Thyroid gland (tissue), 4 donors: ENCODE data around the gene MSH2. TPM values are rescaled to one million over a fixed set of nuclear protein-coding genes. Genes with fewer than 3 reads are reported as not detected.

Experiments
- DNase-seq, 2 donors: peaks; one replicate each; pipeline ENCODE4 v3.0.0-alpha.2; 2019
- H3K27ac ChIP-seq, 3 donors: fragments of 200-600 bp; sonication (generic); 1 replicate in 2 of 3; 2 replicates in 1 of 3; pipeline ENCODE4 v1.5.1; 2016 to 2019; ENCODE audit warnings: mild to moderate bottlenecking in 1 of 3, moderate library complexity in 1 of 3
- H3K27me3 ChIP-seq: fragments of 200-600 bp; sonication (generic); one replicate; pipeline ENCODE4 v1.5.1; 2019
- H3K36me3 ChIP-seq, 2 donors: fragments of 200-600 bp; sonication (generic); one replicate each; pipeline ENCODE4 v1.5.1; 2016 to 2019
- H3K4me1 ChIP-seq, 2 donors: fragments of 200-600 bp; sonication (generic); one replicate each; pipeline ENCODE4 v1.5.1; 2017 to 2019
- H3K4me3 ChIP-seq, 3 donors: fragments of 200-600 bp; sonication (generic); replicated peaks in 1 of 3; 1 replicate in 2 of 3; 2 replicates in 1 of 3; pipeline ENCODE4 v1.5.1; 2016; ENCODE audit warnings: mild to moderate bottlenecking in 1 of 3
- H3K9me3 ChIP-seq: fragments of 200-600 bp; sonication (generic); one replicate; pipeline ENCODE4 v1.5.1; 2017
- POLR2A ChIP-seq, 2 donors: fragments of 450-650 bp; IDR thresholded peaks; one replicate each; pipeline ENCODE4 v1.6.1; 2017; ENCODE audit warnings: antibody characterized with exemption in 2 of 2, mild to moderate bottlenecking in 2 of 2, moderate library complexity in 1 of 2
- WGBS, 2 donors: methylation state at CpG; one replicate each; pipeline ENCODE4 v1.1.5; 2017; 5-methylcytosine and 5-hydroxymethylcytosine counted together
- intact Hi-C: fragments of 100-400 bp; cut with DNase I; formaldehyde crosslinking; loops from one replicate; pipeline ENCODE4 v1.15.1; 2023
- total RNA-seq, 4 donors: library from RNA; depleted of rRNA; stranded (reverse); fragments of >200 nt; gene quantifications; one replicate each; pipeline ENCODE4 v1.2.3, GENCODE V29; 2016
- TF ChIP-seq, protein P1 (sequence below), 6 experiments: fragments of 200-600 bp in 3 of 6; fragments of 450-650 bp in 3 of 6; sonication (generic) in 3 of 6; IDR thresholded peaks; one replicate each; pipeline ENCODE4 v1.5.1; 2016 to 2019; ENCODE audit warnings: antibody characterized with exemption in 6 of 6, mild to moderate bottlenecking in 2 of 6, inconsistent platforms in 1 of 6, moderate library complexity in 1 of 6

MSH2 gene
- total RNA-seq, 4 donors from 2014 or later, result 21.7 to 28.4 (median 24.3) TPM

DNA sequence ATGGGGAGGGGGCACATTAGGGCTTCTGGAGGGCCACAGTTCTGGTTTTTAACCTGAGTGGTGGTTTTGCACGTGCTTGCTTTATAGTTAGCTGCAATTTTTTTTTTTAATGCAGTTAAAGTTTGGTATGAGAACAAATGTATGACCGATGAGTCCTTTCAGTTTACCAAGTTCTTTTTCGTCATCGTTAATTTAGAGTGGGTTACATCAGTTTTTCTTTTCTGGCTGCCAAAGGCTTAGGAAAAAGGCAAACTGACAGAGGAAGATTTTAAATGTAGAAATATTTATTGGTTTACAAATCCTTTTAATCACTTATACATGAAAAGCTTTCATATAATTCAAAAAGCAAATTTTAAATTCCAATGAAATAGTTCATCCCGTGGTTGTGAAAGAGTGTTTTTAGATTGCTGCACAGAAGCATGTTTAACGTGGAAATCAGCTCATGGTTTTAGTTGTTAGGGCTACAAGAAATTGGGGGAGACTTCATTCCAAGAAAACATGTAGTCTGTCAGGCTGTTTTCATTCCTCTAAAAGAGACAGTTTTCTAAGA lies 82.9 kb downstream of the MSH2 start:
- TF ChIP-seq, protein P1, sequence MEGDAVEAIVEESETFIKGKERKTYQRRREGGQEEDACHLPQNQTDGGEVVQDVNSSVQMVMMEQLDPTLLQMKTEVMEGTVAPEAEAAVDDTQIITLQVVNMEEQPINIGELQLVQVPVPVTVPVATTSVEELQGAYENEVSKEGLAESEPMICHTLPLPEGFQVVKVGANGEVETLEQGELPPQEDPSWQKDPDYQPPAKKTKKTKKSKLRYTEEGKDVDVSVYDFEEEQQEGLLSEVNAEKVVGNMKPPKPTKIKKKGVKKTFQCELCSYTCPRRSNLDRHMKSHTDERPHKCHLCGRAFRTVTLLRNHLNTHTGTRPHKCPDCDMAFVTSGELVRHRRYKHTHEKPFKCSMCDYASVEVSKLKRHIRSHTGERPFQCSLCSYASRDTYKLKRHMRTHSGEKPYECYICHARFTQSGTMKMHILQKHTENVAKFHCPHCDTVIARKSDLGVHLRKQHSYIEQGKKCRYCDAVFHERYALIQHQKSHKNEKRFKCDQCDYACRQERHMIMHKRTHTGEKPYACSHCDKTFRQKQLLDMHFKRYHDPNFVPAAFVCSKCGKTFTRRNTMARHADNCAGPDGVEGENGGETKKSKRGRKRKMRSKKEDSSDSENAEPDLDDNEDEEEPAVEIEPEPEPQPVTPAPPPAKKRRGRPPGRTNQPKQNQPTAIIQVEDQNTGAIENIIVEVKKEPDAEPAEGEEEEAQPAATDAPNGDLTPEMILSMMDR (IDR thresholded peaks at IDR 0.05), result no peak
- no peak for TF ChIP-seq POLR2A (IDR thresholded peaks at IDR 0.05)
- no peak overlapping the region for H3K27ac ChIP-seq

DNA sequence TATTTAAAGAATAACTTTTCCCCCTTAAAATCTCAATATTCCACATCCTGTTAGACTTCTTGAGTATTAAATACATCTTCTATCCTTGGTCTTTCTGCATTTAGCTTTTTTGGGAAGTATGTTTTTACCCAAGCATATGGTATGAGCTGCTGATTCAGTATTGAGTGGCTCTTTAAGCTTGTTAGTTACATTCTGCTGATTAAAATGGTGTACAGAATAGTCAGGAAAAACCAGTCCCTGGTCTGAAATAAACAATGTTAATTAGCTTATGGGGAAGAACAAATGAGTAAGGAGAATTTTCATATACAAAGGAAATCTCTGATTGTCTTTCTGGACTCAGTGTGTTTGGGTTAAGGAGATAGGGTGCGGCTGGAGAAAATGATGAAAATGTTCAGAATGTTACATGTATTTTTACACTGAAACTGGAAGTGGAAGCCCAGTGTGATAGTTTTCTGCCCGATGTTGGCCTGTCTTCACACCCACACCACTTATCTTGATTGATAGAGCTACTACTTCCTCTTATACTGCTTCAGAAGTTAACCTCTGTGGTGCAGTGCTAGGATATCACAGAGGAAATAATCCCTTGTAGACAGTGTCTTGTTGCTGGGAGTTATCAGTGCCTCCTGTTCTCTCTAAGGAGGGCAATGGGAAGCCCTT lies 84.0 kb downstream of the MSH2 start:
- TF ChIP-seq, protein P1 (IDR thresholded peaks at IDR 0.05), result no peak
- no peaks in the 10 kb centered on the region for H3K27me3 ChIP-seq
- H3K27ac ChIP-seq, result no peak overlapping the region
- DNase-seq, result no peak
- H3K9me3 ChIP-seq, result no peaks in the 10 kb centered on the region
- intact Hi-C loops, result no loop called here
- 57 to 58% methylated on average over 2 of the region's 2 CpGs for WGBS, 2 donors
- no peak overlapping the region for H3K4me3 ChIP-seq
- no peaks in the 10 kb centered on the region for H3K4me1 ChIP-seq
- H3K36me3 ChIP-seq, result no peaks in the 10 kb centered on the region

More for the DNA sequence above, 82.9 kb downstream of the MSH2 start:
- WGBS, 2 donors, result 94 to 96% methylated on average over 6 of the region's 6 CpGs
- H3K36me3 ChIP-seq, result peaks cover 0 to 3% of the 10 kb centered on the region in 2 donors
- intact Hi-C loops, result no loop called here
- H3K9me3 ChIP-seq, result no peaks in the 10 kb centered on the region
- no peak overlapping the region for H3K4me3 ChIP-seq
- DNase-seq, result no peak
- no peaks in the 10 kb centered on the region for H3K27me3 ChIP-seq
- no peaks in the 10 kb centered on the region for H3K4me1 ChIP-seq

DNA sequence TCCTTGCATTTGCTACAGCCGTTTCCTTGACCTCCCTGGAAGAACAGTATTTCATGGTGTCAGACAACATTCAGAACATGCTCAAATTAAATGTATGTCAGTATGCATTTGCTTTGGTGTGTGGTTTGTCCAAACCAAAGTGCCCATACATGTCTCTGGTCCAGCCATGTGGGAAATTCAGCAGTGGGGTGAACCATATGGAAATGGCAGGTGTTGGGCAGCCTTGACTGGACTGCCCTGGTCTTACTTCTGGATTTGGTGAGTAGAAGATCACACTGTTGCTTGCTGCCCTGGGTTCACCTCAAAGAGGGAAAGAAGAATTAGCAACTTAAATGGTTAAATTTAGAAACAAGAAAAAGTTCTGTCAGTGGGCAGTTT lies 84.5 kb downstream of the MSH2 start:
- no peak for DNase-seq
- Histone ChIP-seq H3K36me3 (no peaks in the 10 kb centered on the region), H3K4me1 (no peaks in the 10 kb centered on the region), H3K27ac (no peak overlapping the region), H3K4me3 (no peak overlapping the region), H3K9me3 (no peaks in the 10 kb centered on the region), H3K27me3 (no peaks in the 10 kb centered on the region)
- TF ChIP-seq POLR2A (IDR thresholded peaks at IDR 0.05), result no peak
- TF ChIP-seq, protein P1 (IDR thresholded peaks at IDR 0.05), result no peak
- intact Hi-C loops, result no loop called here
- 75 to 100% methylated on average over 1 of the region's 1 CpG for WGBS, 2 donors

DNA sequence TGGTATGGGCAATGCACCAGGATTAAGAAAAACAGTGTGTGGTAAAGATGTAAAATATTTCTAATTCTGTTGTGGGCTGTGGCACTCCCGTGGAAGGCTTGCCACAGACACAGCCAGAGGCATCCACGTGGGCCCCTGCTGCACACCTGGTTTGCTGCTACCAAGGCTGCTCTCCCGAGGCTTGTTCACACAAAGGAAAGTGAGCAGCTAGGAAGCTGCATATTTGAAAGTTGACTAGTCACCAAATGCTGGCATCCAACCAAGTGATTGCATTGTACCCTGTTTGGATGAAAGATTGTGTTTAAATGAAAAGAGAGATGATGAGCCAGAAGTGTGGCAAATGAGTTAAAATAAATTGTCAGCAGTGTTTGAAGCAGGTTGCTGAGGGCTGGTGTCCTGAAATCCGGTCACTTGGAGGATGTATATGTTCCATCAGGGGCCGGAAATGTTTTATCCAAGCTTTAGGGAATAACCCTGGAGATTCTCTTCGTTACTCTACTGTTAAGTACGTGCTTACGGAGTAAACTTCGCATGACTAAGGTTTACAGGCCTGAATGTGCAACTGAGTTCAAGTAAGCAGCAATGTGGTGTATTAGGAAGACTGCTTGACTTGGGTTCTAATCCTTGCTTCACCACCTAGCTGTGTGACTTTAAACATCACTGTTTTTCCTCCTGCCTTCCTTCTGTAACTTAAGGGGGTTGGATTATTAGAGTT lies 86.1 kb downstream of the MSH2 start:
- 74 to 76% methylated on average over 9 of the region's 9 CpGs for WGBS, 2 donors
- no peak overlapping the region for H3K4me3 ChIP-seq
- DNase-seq, result no peak
- no peaks in the 10 kb centered on the region for H3K27me3 ChIP-seq
- TF ChIP-seq POLR2A (IDR thresholded peaks at IDR 0.05), result no peak
- TF ChIP-seq, protein P1 (IDR thresholded peaks at IDR 0.05), result no peak
- H3K4me1 ChIP-seq, result no peaks in the 10 kb centered on the region
- H3K9me3 ChIP-seq, result no peaks in the 10 kb centered on the region
- H3K36me3 ChIP-seq, result no peaks in the 10 kb centered on the region
- H3K27ac ChIP-seq, result no peak overlapping the region
- intact Hi-C loops, result no loop called here

- DNase-seq, result no peak
- Histone ChIP-seq H3K4me1 (no peaks in the 10 kb centered on the region), H3K4me3 (no peak overlapping the region), H3K27ac (no peak overlapping the region), H3K27me3 (no peaks in the 10 kb centered on the region), H3K36me3 (no peaks in the 10 kb centered on the region), H3K9me3 (no peaks in the 10 kb centered on the region)
- TF ChIP-seq, protein P1 (IDR thresholded peaks at IDR 0.05), result no peak
- TF ChIP-seq POLR2A (IDR thresholded peaks at IDR 0.05), result no peak
- 92 to 94% methylated on average over 6 of the region's 6 CpGs for WGBS, 2 donors
- intact Hi-C loops, result no loop called here
Observed at GRCh38 chr2:47490406-47490805, 87.5 kb downstream of the MSH2 start.
